Neural progenitor cell (in vitro differentiated cells): ENCODE data around the gene LTC4S. TPM values are rescaled to one million over a fixed set of nuclear protein-coding genes. Genes with fewer than 3 reads are reported as not detected.

ENCODE experiments used
- DNase-seq: peaks from one replicate; pipeline ENCODE4 v3.0.0-alpha.2; 2016; ENCODE audit warnings: low spot score
- H2AFZ ChIP-seq: fragments of 200-600 bp; sonication (generic); replicated peaks from 2 replicates; pipeline ENCODE4 v1.6.1; 2016; ENCODE audit warnings: antibody characterized with exemption
- H3F3A ChIP-seq: fragments of 200-600 bp; sonication (generic); 2 replicates; pipeline ENCODE4 v1.6.1; 2016; ENCODE audit warnings: antibody characterized with exemption, low read depth
- H3K27ac ChIP-seq: fragments of 200-600 bp; sonication (generic); 2 replicates; pipeline ENCODE4 v1.5.1; 2016; ENCODE audit warnings: mild to moderate bottlenecking
- H3K27me3 ChIP-seq: fragments of 200-600 bp; sonication (generic); 2 replicates; pipeline ENCODE4 v1.6.1; 2016; ENCODE audit warnings: mild to moderate bottlenecking, moderate library complexity
- H3K36me3 ChIP-seq: fragments of 200-600 bp; sonication (generic); 2 replicates; pipeline ENCODE4 v1.5.1; 2016
- H3K4me1 ChIP-seq: fragments of 200-600 bp; sonication (generic); 2 replicates; pipeline ENCODE4 v1.6.1; 2016; ENCODE audit warnings: mixed run types
- H3K4me2 ChIP-seq: fragments of 200-600 bp; sonication (generic); 2 replicates; pipeline ENCODE4 v1.6.1; 2016
- H3K4me3 ChIP-seq: fragments of 200-600 bp; sonication (generic); 2 replicates; pipeline ENCODE4 v1.5.1; 2016
- H3K79me2 ChIP-seq: fragments of 200-600 bp; sonication (generic); 2 replicates; pipeline ENCODE4 v1.6.1; 2016; ENCODE audit warnings: low read depth
- H3K9ac ChIP-seq: fragments of 200-600 bp; sonication (generic); 2 replicates; pipeline ENCODE4 v1.6.1; 2016
- H3K9me3 ChIP-seq: fragments of 200-600 bp; sonication (generic); 2 replicates; pipeline ENCODE4 v1.5.1; 2016; ENCODE audit warnings: low read depth
- H4K20me1 ChIP-seq: fragments of 200-600 bp; sonication (generic); 2 replicates; pipeline ENCODE4 v1.6.1; 2016; ENCODE audit warnings: low read depth
- H3K27ac Mint-ChIP-seq: 3 replicates; pipeline ENCODE4 v1.8.0; 2021; ENCODE audit warnings: mixed read lengths
- H3K27me3 Mint-ChIP-seq: 2 replicates; pipeline ENCODE4 v1.8.0; 2022; ENCODE audit warnings: low read depth, mild to moderate bottlenecking, inconsistent platforms, moderate library complexity, mixed read lengths; ENCODE audit not compliant: insufficient read depth
- H3K36me3 Mint-ChIP-seq: 3 replicates; pipeline ENCODE4 v1.8.0; 2021; ENCODE audit warnings: mixed read lengths
- H3K4me1 Mint-ChIP-seq: 3 replicates; pipeline ENCODE4 v1.8.0; 2021; ENCODE audit warnings: mixed read lengths
- H3K4me3 Mint-ChIP-seq: 3 replicates; pipeline ENCODE4 v1.8.0; 2021; ENCODE audit warnings: mild to moderate bottlenecking, moderate library complexity, mixed read lengths
- H3K9me3 Mint-ChIP-seq: 3 replicates; pipeline ENCODE4 v1.8.0; 2020; ENCODE audit warnings: mixed read lengths
- CTCF ChIP-seq: fragments of 200-600 bp; sonication (generic); IDR thresholded peaks from 2 replicates; pipeline ENCODE4 v1.5.1; 2017; ENCODE audit warnings: antibody characterized with exemption, mild to moderate bottlenecking
- EZH2 ChIP-seq: fragments of 200-600 bp; sonication (generic); IDR thresholded peaks from 2 replicates; pipeline ENCODE4 v1.6.1; 2017; ENCODE audit warnings: antibody characterized with exemption, mild to moderate bottlenecking, moderate library complexity
- EZH2phosphoT487 ChIP-seq: fragments of 200-600 bp; sonication (generic); IDR thresholded peaks from 2 replicates; pipeline ENCODE4 v1.6.1; 2017; ENCODE audit warnings: antibody characterized with exemption
- total RNA-seq: library from RNA; depleted of rRNA; stranded (reverse); fragments of >200 nt; gene quantifications from 2 replicates; pipeline ENCODE4 v1.2.3, GENCODE V29; 2015; ENCODE audit warnings: low replicate concordance

Gene LTC4S
- total RNA-seq, 1 donor from 2014 or later: not detected

- H3K4me3 Mint-ChIP-seq: no peak overlapping the region
- H3K27me3 ChIP-seq: no peaks in the 10 kb centered on the region
Observed at GRCh38 chr5:179749857-179750508, 43.8 kb upstream of the LTC4S start.

GRCh38 chr5:179753971-179754370 is 39.8 kb upstream of the LTC4S start:
- peaks cover 98% of the 10 kb centered on the region for H4K20me1 ChIP-seq
- no peak overlapping the region for H3K27ac ChIP-seq
- H3K4me3 Mint-ChIP-seq: no peak overlapping the region

More at GRCh38 chr5:179749857-179750508, 43.8 kb upstream of the LTC4S start:
- no peaks in the 10 kb centered on the region for H3K9me3 ChIP-seq
- peaks cover 72% of the 10 kb centered on the region for H4K20me1 ChIP-seq
- peaks cover 32% of the 10 kb centered on the region for H3K36me3 Mint-ChIP-seq
- H3K27ac Mint-ChIP-seq: peak overlapping the region; percentile 5
- H3K9ac ChIP-seq: no peak overlapping the region
- no peak overlapping the region for H2AFZ ChIP-seq
- H3K4me1 ChIP-seq: no peaks in the 10 kb centered on the region
- TF ChIP-seq EZH2 (no peak), CTCF (no peak), EZH2phosphoT487 (no peak)
- no peak overlapping the region for H3K4me2 ChIP-seq
- peaks cover 3% of the 10 kb centered on the region for H3K27me3 Mint-ChIP-seq
- no peak for DNase-seq
- H3K36me3 ChIP-seq: no peaks in the 10 kb centered on the region
- H3F3A ChIP-seq: no peaks in the 10 kb centered on the region
- H3K27ac ChIP-seq: no peak overlapping the region
- H3K4me3 ChIP-seq: no peak overlapping the region
- peaks cover 13% of the 10 kb centered on the region for H3K4me1 Mint-ChIP-seq
- peaks cover 8% of the 10 kb centered on the region for H3K9me3 Mint-ChIP-seq
- H3K79me2 ChIP-seq: peaks cover 100% of the 10 kb centered on the region

GRCh38 chr5:179755022-179755421 is 38.8 kb upstream of the LTC4S start:
- Mint-ChIP-seq H3K27me3 (peaks cover 5% of the 10 kb centered on the region), H3K4me3 (no peak overlapping the region), H3K4me1 (peaks cover 22% of the 10 kb centered on the region), H3K9me3 (no peaks in the 10 kb centered on the region), H3K27ac (peak overlapping the region; percentile 23), H3K36me3 (peaks cover 17% of the 10 kb centered on the region)
- Histone ChIP-seq H3K27me3 (no peaks in the 10 kb centered on the region), H3F3A (no peaks in the 10 kb centered on the region), H3K9me3 (no peaks in the 10 kb centered on the region), H3K4me3 (no peak overlapping the region), H3K79me2 (peaks cover 100% of the 10 kb centered on the region), H2AFZ (no peak overlapping the region), H3K4me2 (no peak overlapping the region), H3K36me3 (no peaks in the 10 kb centered on the region), H3K27ac (no peak overlapping the region), H3K9ac (no peak overlapping the region), H3K4me1 (no peaks in the 10 kb centered on the region), H4K20me1 (peaks cover 98% of the 10 kb centered on the region)
- no peak for DNase-seq
- TF ChIP-seq EZH2phosphoT487 (no peak), EZH2 (no peak), CTCF (no peak)

More at GRCh38 chr5:179753971-179754370, 39.8 kb upstream of the LTC4S start:
- no peaks in the 10 kb centered on the region for H3K36me3 ChIP-seq
- no peaks in the 10 kb centered on the region for H3K27me3 ChIP-seq
- peaks cover 100% of the 10 kb centered on the region for H3K79me2 ChIP-seq
- Mint-ChIP-seq H3K27ac (no peak overlapping the region), H3K9me3 (no peaks in the 10 kb centered on the region), H3K4me1 (peaks cover 17% of the 10 kb centered on the region), H3K27me3 (peaks cover 3% of the 10 kb centered on the region), H3K36me3 (peaks cover 23% of the 10 kb centered on the region)
- no peak overlapping the region for H3K9ac ChIP-seq
- no peak for TF ChIP-seq CTCF
- no peaks in the 10 kb centered on the region for H3K9me3 ChIP-seq
- H3K4me2 ChIP-seq: no peak overlapping the region
- DNase-seq: no peak
- H3K4me1 ChIP-seq: no peaks in the 10 kb centered on the region
- H2AFZ ChIP-seq: no peak overlapping the region
- no peaks in the 10 kb centered on the region for H3F3A ChIP-seq
- no peak overlapping the region for H3K4me3 ChIP-seq
